NT2/D1 (cell line): ENCODE results near the gene ZNF253.

Experiments
- SUZ12 ChIP-seq: IDR thresholded peaks from 2 replicates; pipeline ENCODE4 v1.6.1; 2011; ENCODE audit not compliant: insufficient read length, insufficient read depth; ENCODE audit errors: extremely low read depth
- YY1 ChIP-seq: IDR thresholded peaks from 2 replicates; pipeline ENCODE4 v1.6.1; 2011; ENCODE audit not compliant: insufficient read length, insufficient read depth
- ZNF274 ChIP-seq: IDR thresholded peaks from 2 replicates; pipeline ENCODE4 v1.6.1; 2011; ENCODE audit warnings: mild to moderate bottlenecking, low read depth, low read length

DNA sequence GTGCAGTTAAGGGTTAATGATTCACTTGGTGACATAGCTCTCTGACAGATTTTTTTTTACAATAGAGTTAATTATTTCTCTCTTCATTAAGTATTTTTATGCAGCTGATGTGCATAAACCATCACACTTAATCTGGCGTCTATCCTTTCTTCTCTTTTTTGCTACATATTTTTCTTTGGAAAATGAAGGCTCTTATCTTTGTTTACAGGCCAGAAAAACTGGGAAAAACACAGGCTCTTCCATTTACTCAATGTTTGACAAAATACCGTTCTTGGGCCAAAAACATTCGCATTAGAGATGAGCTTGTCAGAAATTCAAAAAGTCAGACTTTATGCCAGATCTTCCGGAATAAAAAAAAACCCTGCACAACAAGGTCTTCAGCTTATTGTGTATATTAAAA lies 12.0 kb downstream of the ZNF253 start:
- no peak for TF ChIP-seq ZNF274
- TF ChIP-seq SUZ12 = no peak
- no peak for TF ChIP-seq YY1
